Adrenal gland (tissue), 5 donors: Measurements from ENCODE around the gene KRTDAP.

Source experiments
- POLR2A ChIP-seq, 2 donors: fragments of 450-650 bp; IDR thresholded peaks; one replicate each; pipeline ENCODE4 v1.6.1; 2017; ENCODE audit warnings: antibody characterized with exemption in 2 of 2, mild to moderate bottlenecking in 2 of 2, moderate library complexity in 1 of 2
- TF ChIP-seq, protein P1 (sequence below), 6 experiments: fragments of 450-650 bp in 4 of 6; fragments of 200-600 bp in 2 of 6; sonication (generic) in 1 of 6; IDR thresholded peaks; 1 replicate in 5 of 6; 2 replicates in 1 of 6; pipeline versions ENCODE4 v1.5.1 to v1.8.0; 2016 to 2021; ENCODE audit warnings: antibody characterized with exemption in 6 of 6, mild to moderate bottlenecking in 2 of 6, moderate library complexity in 1 of 6
- donor health status: DM: no; HTN: no; CAD: no.

- TF ChIP-seq, protein P1, sequence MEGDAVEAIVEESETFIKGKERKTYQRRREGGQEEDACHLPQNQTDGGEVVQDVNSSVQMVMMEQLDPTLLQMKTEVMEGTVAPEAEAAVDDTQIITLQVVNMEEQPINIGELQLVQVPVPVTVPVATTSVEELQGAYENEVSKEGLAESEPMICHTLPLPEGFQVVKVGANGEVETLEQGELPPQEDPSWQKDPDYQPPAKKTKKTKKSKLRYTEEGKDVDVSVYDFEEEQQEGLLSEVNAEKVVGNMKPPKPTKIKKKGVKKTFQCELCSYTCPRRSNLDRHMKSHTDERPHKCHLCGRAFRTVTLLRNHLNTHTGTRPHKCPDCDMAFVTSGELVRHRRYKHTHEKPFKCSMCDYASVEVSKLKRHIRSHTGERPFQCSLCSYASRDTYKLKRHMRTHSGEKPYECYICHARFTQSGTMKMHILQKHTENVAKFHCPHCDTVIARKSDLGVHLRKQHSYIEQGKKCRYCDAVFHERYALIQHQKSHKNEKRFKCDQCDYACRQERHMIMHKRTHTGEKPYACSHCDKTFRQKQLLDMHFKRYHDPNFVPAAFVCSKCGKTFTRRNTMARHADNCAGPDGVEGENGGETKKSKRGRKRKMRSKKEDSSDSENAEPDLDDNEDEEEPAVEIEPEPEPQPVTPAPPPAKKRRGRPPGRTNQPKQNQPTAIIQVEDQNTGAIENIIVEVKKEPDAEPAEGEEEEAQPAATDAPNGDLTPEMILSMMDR (IDR thresholded peaks at IDR 0.05), result no peak
- TF ChIP-seq POLR2A (IDR thresholded peaks at IDR 0.05), result no peak
Measured at GRCh38 chr19:35512831-35513627, 22.8 kb upstream of the KRTDAP start.
